Epidermal melanocyte (primary cell): ENCODE measurements around the gene MEG3.

ENCODE experiments used
- DNase-seq: peaks from one replicate; pipeline ENCODE4 v3.0.0; 2011; ENCODE audit warnings: low spot score; ENCODE audit not compliant: insufficient read length

MEG3 gene

GRCh38 chr14:100846309-100846859, 20.5 kb downstream of the MEG3 start:
- no peak for DNase-seq

GRCh38 chr14:100849115-100849781, 23.3 kb downstream of the MEG3 start:
- DNase-seq = no peak

GRCh38 chr14:100850841-100851585, 25.1 kb downstream of the MEG3 start:
- no peak for DNase-seq

GRCh38 chr14:100851586-100851916, 25.6 kb downstream of the MEG3 start:
- no peak for DNase-seq

- no peak for DNase-seq
These were observed 26.2 kb downstream of the MEG3 start for GRCh38 chr14:100851946-100852620.

GRCh38 chr14:100854435-100854834, 28.5 kb downstream of the MEG3 start:
- no peak for DNase-seq

- DNase-seq = no peak
These were observed 29.5 kb downstream of the MEG3 start for GRCh38 chr14:100855256-100855930.

GRCh38 chr14:100856056-100856950, 30.4 kb downstream of the MEG3 start:
- no peak for DNase-seq

GRCh38 chr14:100857233-100857922, 31.5 kb downstream of the MEG3 start:
- no peak for DNase-seq

GRCh38 chr14:100857923-100858837, 32.3 kb downstream of the MEG3 start:
- DNase-seq = no peak

GRCh38 chr14:100858838-100859220, 32.9 kb downstream of the MEG3 start:
- no peak for DNase-seq

- no peak for DNase-seq
These were observed 33.9 kb downstream of the MEG3 start for GRCh38 chr14:100859781-100860180.

- DNase-seq = no peak
These were observed 34.8 kb downstream of the MEG3 start for GRCh38 chr14:100860556-100861187.

- no peak for DNase-seq
These were observed 35.4 kb downstream of the MEG3 start for GRCh38 chr14:100861188-100861936.

GRCh38 chr14:100861937-100862247, 36.0 kb downstream of the MEG3 start:
- no peak for DNase-seq

- no peak for DNase-seq
These were observed 36.4 kb downstream of the MEG3 start for GRCh38 chr14:100862277-100862676.

GRCh38 chr14:100862793-100863192, 36.9 kb downstream of the MEG3 start:
- no peak for DNase-seq

- no peak for DNase-seq
These were observed 38.3 kb downstream of the MEG3 start for GRCh38 chr14:100864206-100864605.
